Endothelial cell of umbilical vein (primary cell): ENCODE measurements around the gene THBS1.

Source experiments
- CTCF ChIP-seq, 2 donors: IDR thresholded peaks; 1 replicate in 1 of 2; 2 replicates in 1 of 2; pipeline ENCODE4 v1.5.1; 2011; ENCODE audit warnings: low read length in 2 of 2, mild to moderate bottlenecking in 2 of 2, moderate library complexity in 2 of 2, control low read depth in 1 of 2, inconsistent platforms in 1 of 2, low read depth in 1 of 2; ENCODE audit not compliant: insufficient read depth in 1 of 2; ENCODE audit errors: extremely low read depth in 1 of 2
- POLR2A ChIP-seq: IDR thresholded peaks from 2 replicates; pipeline ENCODE4 v1.6.1; 2012; ENCODE audit warnings: low read depth, mild to moderate bottlenecking, control low read depth, low read length

- peak; percentile 94 for TF ChIP-seq POLR2A
- no peak for TF ChIP-seq CTCF (IDR thresholded peaks at IDR 0.05; ENCODE audit: extremely low read depth in 1 of 2, insufficient read depth in 1 of 2, low read depth in 1 of 2, low read length in 2 of 2)
Observed at GRCh38 chr15:39587096-39587721, 6.3 kb downstream of the THBS1 start.
